ENCODE data around the gene CEP89. TPM values are rescaled to one million over a fixed set of nuclear protein-coding genes. Genes with fewer than 3 reads are reported as not detected.
"Not testable (repeated sequence)": the region's sequence is repeated elsewhere in the genome, so short reads cannot be mapped to it uniquely, and the experiment has no call there.

CEP89 gene
- total RNA-seq, 1 donor from 2014 or later, result 29.0 TPM

DNA sequence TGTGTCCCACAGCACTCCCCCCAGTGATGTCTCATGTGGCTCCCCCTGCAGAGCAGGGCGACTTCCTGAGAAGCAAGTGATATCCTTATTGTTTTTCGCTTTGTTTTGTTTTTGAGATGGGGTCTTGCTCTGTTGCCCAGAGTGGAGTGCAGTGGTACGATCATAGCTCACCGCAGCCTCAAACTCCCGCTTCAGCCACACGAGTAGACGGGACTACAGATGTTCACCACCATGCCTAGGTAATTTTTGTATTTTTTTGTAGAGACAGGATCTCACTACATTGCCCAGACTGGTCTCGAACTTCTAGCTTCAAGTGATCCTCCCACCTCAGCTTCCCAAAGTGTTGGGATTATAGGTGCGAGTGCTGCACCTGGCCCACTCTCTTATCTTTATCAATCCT lies 5.0 kb downstream of the CEP89 start:
- Mint-ChIP-seq H3K9me3 (no peaks in the 10 kb centered on the region), H3K27me3 (ENCODE audit: low read depth) (no peaks in the 10 kb centered on the region), H3K4me3 (no peak overlapping the region), H3K27ac (no peak overlapping the region), H3K36me3 (peaks cover 23% of the 10 kb centered on the region), H3K4me1 (peaks cover 6% of the 10 kb centered on the region)
- no peak for DNase-seq (ENCODE audit: low spot score in 2 of 2, unreplicated experiment in 2 of 2)
- TF ChIP-seq CTCF (IDR thresholded peaks at IDR 0.05; ENCODE audit: unreplicated experiment), result no peak

DNA sequence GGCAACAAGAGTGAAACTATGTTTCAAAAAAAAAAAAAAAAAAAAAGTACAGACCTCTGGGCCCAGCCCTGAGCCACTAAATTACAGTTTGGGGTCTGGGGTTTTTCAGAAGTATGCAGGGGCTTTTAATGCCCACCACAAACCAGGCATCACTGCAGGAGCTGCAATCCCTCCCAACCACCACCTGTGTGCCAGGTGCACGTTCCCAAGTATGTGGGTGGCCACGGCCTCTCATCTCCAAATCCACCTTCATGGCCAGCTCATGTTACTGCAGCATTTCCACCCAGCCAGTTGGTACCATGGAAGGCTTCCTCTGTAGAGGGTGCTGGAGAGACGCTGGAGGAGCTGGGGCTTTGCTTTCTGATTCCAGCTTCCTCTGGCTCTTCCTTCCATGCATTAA lies 26.5 kb downstream of the CEP89 start:
- Mint-ChIP-seq H3K36me3 (peaks cover 56% of the 10 kb centered on the region), H3K4me1 (no peaks in the 10 kb centered on the region), H3K4me3 (no peak overlapping the region), H3K27ac (no peak overlapping the region), H3K27me3 (ENCODE audit: low read depth) (no peaks in the 10 kb centered on the region), H3K9me3 (no peaks in the 10 kb centered on the region)
- no peak for DNase-seq (ENCODE audit: low spot score in 2 of 2, unreplicated experiment in 2 of 2)
- TF ChIP-seq CTCF (IDR thresholded peaks at IDR 0.05; ENCODE audit: unreplicated experiment), result no peak

- H3K9me3 Mint-ChIP-seq; DNase-seq (ENCODE audit: low spot score in 2 of 2, unreplicated experiment in 2 of 2); H3K27ac Mint-ChIP-seq; H3K4me1 Mint-ChIP-seq; H3K4me3 Mint-ChIP-seq; H3K27me3 Mint-ChIP-seq (ENCODE audit: low read depth): not testable (repeated sequence)
- H3K36me3 Mint-ChIP-seq, result peaks cover 43% of the 10 kb centered on the region
Observed at GRCh38 chr19:32941273-32941672, 30.5 kb downstream of the CEP89 start.

DNA sequence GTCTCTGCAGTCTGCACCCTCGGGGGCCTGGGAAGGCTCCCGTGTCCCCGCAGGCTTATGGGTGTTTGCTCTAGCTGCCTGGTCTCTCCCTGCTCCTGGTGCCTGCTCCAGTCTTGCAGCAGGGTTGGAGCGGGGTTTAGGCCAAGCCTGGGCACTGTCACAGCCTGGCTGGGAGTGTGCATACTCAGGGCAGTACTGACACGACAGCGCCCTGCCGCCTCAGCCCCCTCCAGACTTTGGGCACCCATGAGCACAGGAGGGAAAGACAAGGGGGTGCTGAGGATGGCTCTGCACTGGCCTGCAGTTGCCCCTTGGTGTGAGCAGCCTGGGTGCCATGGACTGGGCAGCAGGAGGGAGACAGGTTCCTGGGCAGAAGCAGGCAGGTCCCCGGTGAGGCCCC lies 35.7 kb downstream of the CEP89 start:
- Mint-ChIP-seq H3K27ac (no peak overlapping the region), H3K9me3 (no peaks in the 10 kb centered on the region), H3K27me3 (ENCODE audit: low read depth) (no peaks in the 10 kb centered on the region), H3K4me1 (no peaks in the 10 kb centered on the region), H3K4me3 (no peak overlapping the region), H3K36me3 (peaks cover 32% of the 10 kb centered on the region)
- DNase-seq (ENCODE audit: low spot score in 2 of 2, unreplicated experiment in 2 of 2), result no peak
- TF ChIP-seq CTCF (IDR thresholded peaks at IDR 0.05; ENCODE audit: unreplicated experiment), result no peak

- Mint-ChIP-seq H3K27me3 (ENCODE audit: low read depth) (no peaks in the 10 kb centered on the region), H3K9me3 (no peaks in the 10 kb centered on the region), H3K27ac (no peak overlapping the region), H3K36me3 (peaks cover 34% of the 10 kb centered on the region), H3K4me3 (no peak overlapping the region), H3K4me1 (no peaks in the 10 kb centered on the region)
- DNase-seq (ENCODE audit: low spot score in 2 of 2, unreplicated experiment in 2 of 2), result no peak
- TF ChIP-seq CTCF (IDR thresholded peaks at IDR 0.05; ENCODE audit: unreplicated experiment), result no peak
Observed at GRCh38 chr19:32935629-32936028, 36.1 kb downstream of the CEP89 start.

DNA sequence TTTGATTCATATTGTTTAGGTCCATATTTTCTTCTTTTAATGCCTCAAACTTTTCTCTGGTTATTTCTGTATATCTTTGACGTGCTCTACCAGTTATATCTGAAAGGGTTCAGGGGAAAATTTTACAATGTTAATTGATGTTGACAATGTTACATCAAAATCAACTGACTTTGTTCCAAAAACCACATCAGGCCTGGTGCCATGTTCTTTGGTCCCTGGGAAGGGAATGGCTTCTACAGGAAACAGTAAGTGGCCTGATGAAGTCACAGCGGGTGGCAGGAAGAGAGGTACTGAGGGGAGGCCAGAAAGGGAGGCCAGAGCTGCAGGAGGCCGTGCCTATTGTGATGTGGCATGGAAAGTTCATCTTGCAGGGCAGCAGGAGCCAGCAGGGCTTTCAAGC lies 38.2 kb downstream of the CEP89 start:
- no peaks in the 10 kb centered on the region for H3K27me3 Mint-ChIP-seq (ENCODE audit: low read depth)
- no peak overlapping the region for H3K27ac Mint-ChIP-seq
- no peak for DNase-seq (ENCODE audit: low spot score in 2 of 2, unreplicated experiment in 2 of 2)
- no peak for TF ChIP-seq CTCF (IDR thresholded peaks at IDR 0.05; ENCODE audit: unreplicated experiment)
- no peak overlapping the region for H3K4me3 Mint-ChIP-seq
- peaks cover 9% of the 10 kb centered on the region for H3K9me3 Mint-ChIP-seq
- no peaks in the 10 kb centered on the region for H3K4me1 Mint-ChIP-seq
- peaks cover 48% of the 10 kb centered on the region for H3K36me3 Mint-ChIP-seq
